Prostate gland (tissue), 2 donors: ENCODE results near the gene APOL4.

Source experiments
- POLR2A ChIP-seq: fragments of 450-650 bp; IDR thresholded peaks from one replicate; pipeline ENCODE4 v1.6.1; 2016; ENCODE audit warnings: antibody characterized with exemption, mild to moderate bottlenecking
- TF ChIP-seq, protein P1 (sequence below), 4 experiments: fragments of 200-600 bp in 2 of 4; fragments of 450-650 bp in 2 of 4; sonication (generic) in 2 of 4; IDR thresholded peaks; 1 replicate in 3 of 4; 2 replicates in 1 of 4; pipeline ENCODE4 v1.5.1; 2016 to 2019; ENCODE audit warnings: antibody characterized with exemption in 4 of 4, mild to moderate bottlenecking in 2 of 4, moderate library complexity in 2 of 4

DNA sequence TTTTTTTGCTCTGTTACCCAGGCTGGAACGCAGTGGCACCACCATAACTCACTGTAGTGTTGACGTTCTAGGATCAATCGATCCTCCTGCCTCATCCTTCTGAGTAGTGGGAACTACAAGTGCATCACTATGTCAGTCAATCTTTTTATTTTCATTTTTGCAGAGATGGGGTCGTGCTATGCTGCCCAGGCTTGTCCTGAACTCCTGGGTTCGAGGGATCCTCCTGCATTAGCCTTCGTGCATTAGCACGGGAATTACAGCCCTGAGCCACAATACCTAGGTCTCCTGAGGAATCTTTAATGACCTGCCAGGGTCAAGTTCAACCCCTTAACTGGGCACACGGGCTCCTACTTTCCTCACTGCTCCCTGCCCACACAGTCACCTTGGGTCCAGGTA lies 45.5 kb downstream of the APOL4 start:
- TF ChIP-seq POLR2A, result no peak
- TF ChIP-seq, protein P1, sequence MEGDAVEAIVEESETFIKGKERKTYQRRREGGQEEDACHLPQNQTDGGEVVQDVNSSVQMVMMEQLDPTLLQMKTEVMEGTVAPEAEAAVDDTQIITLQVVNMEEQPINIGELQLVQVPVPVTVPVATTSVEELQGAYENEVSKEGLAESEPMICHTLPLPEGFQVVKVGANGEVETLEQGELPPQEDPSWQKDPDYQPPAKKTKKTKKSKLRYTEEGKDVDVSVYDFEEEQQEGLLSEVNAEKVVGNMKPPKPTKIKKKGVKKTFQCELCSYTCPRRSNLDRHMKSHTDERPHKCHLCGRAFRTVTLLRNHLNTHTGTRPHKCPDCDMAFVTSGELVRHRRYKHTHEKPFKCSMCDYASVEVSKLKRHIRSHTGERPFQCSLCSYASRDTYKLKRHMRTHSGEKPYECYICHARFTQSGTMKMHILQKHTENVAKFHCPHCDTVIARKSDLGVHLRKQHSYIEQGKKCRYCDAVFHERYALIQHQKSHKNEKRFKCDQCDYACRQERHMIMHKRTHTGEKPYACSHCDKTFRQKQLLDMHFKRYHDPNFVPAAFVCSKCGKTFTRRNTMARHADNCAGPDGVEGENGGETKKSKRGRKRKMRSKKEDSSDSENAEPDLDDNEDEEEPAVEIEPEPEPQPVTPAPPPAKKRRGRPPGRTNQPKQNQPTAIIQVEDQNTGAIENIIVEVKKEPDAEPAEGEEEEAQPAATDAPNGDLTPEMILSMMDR (IDR thresholded peaks at IDR 0.05), result no peak
